KOPT-K1 (cell line): ENCODE data around the gene ZNF423.

ENCODE experiments used
- H3K27ac ChIP-seq: fragments of 200-600 bp; sonication (generic); 2 replicates; pipeline ENCODE4 v1.5.1; 2016; ENCODE audit warnings: antibody characterized with exemption, mild to moderate bottlenecking, low read depth, low read length; ENCODE audit not compliant: poor library complexity, severe bottlenecking
- H3K36me3 ChIP-seq: fragments of 200-600 bp; sonication (generic); 2 replicates; pipeline ENCODE4 v1.5.1; 2017; ENCODE audit warnings: antibody characterized with exemption, mild to moderate bottlenecking, low read length, moderate library complexity; ENCODE audit not compliant: insufficient read depth
- H3K9me3 ChIP-seq: fragments of 200-600 bp; sonication (generic); 2 replicates; pipeline ENCODE4 v1.5.1; 2017; ENCODE audit warnings: antibody characterized with exemption, low read length, mild to moderate bottlenecking; ENCODE audit not compliant: insufficient read depth, poor library complexity, severe bottlenecking

Gene ZNF423

GRCh38 chr16:49594685-49595498, 261.0 kb downstream of the ZNF423 start:
- H3K36me3 ChIP-seq = no peaks in the 10 kb centered on the region

GRCh38 chr16:49594153-49594552, 261.8 kb downstream of the ZNF423 start:
- H3K9me3 ChIP-seq = no peaks in the 10 kb centered on the region
- no peaks in the 10 kb centered on the region for H3K36me3 ChIP-seq
- no peak overlapping the region for H3K27ac ChIP-seq

More at GRCh38 chr16:49594685-49595498, 261.0 kb downstream of the ZNF423 start:
- H3K27ac ChIP-seq = no peak overlapping the region
- H3K9me3 ChIP-seq = no peaks in the 10 kb centered on the region

DNA sequence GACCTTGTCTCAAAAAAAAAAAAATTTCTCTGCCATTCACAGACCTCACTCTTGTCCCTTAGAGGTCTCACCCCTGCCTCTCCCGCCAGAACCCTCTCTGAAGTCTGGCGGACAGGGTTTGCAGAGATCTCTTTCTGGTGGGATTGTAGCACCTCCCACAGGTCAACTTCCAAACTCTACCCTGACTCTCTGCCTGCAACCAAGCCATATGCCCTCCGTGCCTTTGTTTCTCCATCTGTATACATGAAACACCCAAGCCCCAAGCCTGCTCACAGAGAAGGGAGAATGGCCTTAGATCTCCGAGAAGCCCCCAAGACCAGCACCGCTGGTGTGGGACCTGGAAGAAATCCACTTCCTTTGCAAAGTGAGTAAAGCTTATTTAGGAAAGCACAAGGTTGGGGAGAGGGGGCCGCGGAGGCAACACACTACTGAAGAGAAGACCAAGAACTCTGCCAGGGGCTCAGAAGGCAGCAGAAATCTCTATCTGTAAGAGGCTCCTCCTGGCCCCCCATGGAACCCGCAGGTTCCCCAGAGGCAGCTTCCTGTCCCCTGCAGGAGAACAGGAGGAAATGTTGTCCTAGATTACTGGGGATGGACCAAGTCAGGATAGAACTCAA, 262.4 kb downstream of the ZNF423 start:
- Histone ChIP-seq H3K9me3 (no peaks in the 10 kb centered on the region), H3K27ac (no peak overlapping the region), H3K36me3 (no peaks in the 10 kb centered on the region)

GRCh38 chr16:49592546-49593423, 263.1 kb downstream of the ZNF423 start:
- Histone ChIP-seq H3K27ac (peak overlapping the region; percentile 24), H3K9me3 (no peaks in the 10 kb centered on the region), H3K36me3 (no peaks in the 10 kb centered on the region)

- H3K27ac ChIP-seq = no peak overlapping the region
- H3K9me3 ChIP-seq = no peaks in the 10 kb centered on the region
- no peaks in the 10 kb centered on the region for H3K36me3 ChIP-seq
These were observed 265.6 kb downstream of the ZNF423 start for GRCh38 chr16:49590166-49590871.

DNA sequence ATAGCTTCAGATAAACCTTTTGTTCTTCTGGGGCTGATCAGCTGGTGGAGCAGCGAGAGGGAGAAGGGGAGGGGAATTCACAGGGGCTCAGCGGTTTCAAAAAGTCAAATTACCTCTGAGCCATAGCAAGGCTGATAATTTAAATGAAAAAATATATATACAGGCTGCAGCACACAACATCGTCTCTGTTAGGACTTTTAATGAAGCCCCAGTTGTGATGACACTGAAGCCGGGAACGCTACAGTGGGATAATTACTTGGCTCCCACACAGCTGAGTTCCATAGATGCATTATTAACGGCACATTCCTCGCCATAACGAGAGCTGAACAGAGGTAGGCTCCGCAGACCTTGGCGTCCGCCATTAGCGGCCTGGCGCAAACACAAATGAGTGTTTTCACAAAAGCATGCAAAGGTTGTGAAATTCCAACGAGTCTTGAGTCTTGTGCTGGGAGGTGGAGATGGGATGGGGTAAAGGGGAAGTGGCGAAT, 266.3 kb downstream of the ZNF423 start:
- Histone ChIP-seq H3K9me3 (no peaks in the 10 kb centered on the region), H3K27ac (no peak overlapping the region), H3K36me3 (no peaks in the 10 kb centered on the region)

DNA sequence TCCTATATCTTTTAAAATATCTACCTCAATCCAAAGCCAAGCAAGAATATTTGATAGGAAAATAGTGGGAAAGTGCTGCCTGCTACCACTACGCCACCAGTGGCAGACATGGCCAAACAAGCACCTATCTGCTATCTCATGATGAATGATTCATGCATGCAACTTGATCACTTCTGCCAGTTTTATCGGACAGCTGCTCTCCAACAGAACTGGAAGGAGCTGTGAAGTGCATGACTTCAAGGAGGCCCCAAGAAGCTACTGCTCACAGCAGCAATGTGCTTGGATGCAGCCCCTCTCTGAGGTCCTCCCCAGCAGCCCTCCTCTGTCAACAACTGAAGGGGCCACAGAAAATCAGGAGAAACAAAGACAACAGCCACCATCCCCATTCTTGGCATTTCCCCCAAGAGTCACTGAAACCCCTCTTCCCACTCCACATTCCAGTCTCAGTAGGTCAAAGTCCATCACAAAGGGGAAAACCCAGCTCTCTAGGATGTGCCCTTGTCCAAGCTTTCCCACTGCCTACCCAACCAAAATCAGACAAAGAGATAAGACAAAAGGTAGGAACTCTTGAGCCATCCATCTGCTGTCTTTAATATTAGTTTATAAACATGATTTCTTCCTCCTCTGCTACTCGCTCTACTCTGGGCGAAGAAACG, 267.1 kb downstream of the ZNF423 start:
- Histone ChIP-seq H3K27ac (no peak overlapping the region), H3K9me3 (no peaks in the 10 kb centered on the region)

GRCh38 chr16:49588026-49588425, 267.9 kb downstream of the ZNF423 start:
- no peak overlapping the region for H3K27ac ChIP-seq
- no peaks in the 10 kb centered on the region for H3K9me3 ChIP-seq
- no peaks in the 10 kb centered on the region for H3K36me3 ChIP-seq

More for the DNA sequence above, 267.1 kb downstream of the ZNF423 start:
- no peaks in the 10 kb centered on the region for H3K36me3 ChIP-seq

- Histone ChIP-seq H3K27ac (no peak overlapping the region), H3K9me3 (no peaks in the 10 kb centered on the region), H3K36me3 (no peaks in the 10 kb centered on the region)
These were observed 268.4 kb downstream of the ZNF423 start for GRCh38 chr16:49587511-49587910.

DNA sequence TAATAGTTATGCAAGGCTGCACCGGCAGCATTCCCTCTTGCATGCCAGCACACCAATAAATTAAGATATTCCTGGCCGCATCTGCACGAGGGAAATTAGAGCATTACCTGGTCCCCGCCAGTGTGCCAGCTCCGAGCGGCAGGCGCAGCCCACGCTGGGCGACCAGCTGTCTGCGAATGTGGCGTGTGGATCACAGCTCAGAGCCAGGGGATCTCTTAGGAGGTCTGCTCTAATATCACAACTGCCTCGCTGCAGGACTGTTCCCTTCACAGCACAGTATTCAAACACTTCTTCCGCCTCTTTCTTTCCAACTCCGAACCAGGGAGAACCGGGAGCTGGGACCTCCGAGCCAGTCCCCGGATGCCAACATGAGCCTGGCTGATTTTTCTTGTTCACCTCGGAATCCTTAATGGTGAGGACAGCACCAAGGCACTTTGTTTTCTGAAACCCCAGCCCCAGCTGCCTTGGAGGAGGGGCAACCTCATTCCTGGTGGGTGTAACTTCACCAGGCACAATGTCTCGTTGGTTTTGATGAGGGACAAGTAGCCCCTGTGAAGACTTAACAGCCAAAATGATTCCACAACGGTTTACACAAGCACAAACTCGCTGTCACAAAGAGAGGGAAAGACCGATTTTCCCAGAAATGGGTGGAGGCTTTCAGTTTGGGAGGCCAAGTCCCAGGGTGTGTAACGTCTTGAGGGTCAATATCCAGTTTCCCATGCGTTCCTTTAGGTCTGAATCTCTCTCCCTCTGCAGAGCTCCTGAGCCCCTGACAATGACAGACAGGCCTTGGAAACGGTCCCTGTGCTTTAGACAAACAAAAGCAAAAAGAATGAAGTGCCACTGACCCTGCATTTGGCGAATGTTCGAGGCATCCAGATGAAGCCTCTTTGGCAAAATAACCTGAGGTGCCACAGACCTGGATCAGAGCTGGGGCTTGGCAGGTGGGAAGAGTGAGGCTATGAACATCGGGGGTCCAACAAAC, 269.2 kb downstream of the ZNF423 start:
- Histone ChIP-seq H3K36me3 (no peaks in the 10 kb centered on the region), H3K27ac (no peak overlapping the region), H3K9me3 (no peaks in the 10 kb centered on the region)

DNA sequence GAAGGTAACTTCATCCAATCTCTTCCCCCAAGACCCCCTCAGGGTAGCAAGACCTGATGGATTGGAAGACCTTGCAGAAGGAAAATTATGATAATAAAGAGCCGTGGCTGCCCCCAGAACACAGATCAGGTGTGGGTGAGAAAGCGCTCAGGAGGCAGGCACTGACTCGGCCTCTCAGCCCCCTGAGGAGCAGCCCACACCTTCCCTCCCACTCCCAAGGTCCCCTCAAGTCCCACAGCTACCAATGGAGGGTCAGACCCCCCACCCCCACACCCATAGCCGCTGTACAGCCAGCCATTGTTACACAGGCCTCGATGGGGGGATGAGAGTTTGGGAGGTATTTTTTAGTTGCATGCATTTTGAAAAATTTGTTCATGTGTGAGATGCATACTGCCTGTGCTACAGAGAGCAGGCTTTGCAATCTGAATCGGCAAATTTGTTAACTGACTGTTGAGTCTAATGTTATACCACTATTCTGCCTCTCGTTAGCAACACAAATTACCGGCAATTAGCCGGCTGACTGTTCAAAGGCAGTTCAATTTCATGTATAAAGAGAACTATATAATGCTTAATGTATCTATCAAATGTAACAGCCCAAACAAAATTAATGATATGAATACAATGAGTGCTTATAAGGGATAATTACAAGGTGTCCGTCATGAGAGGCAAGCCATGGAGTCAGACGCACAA, 270.6 kb downstream of the ZNF423 start:
- Histone ChIP-seq H3K9me3 (no peaks in the 10 kb centered on the region), H3K36me3 (no peaks in the 10 kb centered on the region), H3K27ac (no peak overlapping the region)

DNA sequence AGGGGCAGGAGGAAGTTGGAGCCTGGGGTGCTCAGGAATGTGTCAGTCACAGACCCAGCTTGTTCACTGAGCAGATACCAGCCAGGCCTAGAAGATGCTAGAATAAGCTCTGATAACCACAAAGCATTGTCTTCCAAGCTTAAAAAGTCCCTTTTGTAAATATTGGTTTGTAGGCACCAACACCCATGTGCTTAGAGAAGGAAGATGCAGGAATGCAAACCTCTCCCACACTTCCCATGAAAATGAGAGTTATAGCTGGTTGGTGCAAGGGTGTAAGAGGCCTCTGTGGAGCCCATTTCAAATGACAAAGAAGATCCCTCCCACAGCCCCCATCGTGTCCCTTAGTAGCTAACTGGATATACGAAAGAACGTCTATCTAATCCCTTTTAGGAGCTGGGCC, 272.0 kb downstream of the ZNF423 start:
- Histone ChIP-seq H3K36me3 (no peaks in the 10 kb centered on the region), H3K9me3 (no peaks in the 10 kb centered on the region), H3K27ac (no peak overlapping the region)
